Measurements from ENCODE around the gene ESAM.

The ESAM gene

DNA sequence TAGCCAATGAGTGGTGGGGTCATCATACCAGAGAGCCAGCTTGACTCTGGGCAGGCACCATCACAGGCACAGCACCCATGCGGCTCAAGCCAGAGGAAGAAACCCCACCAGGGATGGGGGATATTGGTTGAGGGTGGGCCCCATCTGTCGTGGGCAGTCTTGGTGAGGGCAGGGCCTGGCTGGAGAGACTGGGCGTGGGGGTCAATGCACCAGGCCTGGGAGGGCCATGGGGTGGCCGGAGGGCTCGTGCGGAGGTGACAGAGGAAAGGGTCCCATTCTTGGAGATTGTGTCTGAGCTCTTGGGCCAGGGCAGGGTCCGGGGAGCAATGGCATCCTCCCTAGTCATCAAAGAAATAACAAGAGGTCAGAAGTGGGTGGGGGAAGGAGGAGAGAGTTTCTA lies 8.5 kb downstream of the ESAM start:
- no peak for DNase-seq (ENCODE audit: low read depth in 2 of 2, low spot score in 1 of 2)

DNA sequence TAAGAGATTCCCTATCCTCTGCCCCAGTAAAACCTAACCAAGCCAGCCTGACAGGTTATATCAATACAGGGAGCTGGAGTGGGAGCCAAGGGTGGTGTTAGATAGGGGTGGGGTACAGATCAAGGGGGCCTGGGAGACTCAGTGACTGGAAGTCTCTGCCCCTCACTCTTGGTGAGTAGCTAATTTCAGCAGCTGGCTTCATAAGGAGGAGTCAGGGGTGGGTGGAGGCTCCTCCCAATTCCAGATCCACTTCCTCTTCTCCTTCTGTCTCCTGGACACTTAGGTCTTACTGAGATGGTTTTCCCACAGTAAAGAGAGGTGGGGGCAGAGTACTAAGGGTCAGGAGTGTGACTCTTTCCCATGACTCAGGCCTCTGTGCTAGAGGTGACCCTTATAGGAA lies 8.9 kb downstream of the ESAM start:
- no peak for DNase-seq (ENCODE audit: low read depth in 2 of 2, low spot score in 1 of 2)

DNA sequence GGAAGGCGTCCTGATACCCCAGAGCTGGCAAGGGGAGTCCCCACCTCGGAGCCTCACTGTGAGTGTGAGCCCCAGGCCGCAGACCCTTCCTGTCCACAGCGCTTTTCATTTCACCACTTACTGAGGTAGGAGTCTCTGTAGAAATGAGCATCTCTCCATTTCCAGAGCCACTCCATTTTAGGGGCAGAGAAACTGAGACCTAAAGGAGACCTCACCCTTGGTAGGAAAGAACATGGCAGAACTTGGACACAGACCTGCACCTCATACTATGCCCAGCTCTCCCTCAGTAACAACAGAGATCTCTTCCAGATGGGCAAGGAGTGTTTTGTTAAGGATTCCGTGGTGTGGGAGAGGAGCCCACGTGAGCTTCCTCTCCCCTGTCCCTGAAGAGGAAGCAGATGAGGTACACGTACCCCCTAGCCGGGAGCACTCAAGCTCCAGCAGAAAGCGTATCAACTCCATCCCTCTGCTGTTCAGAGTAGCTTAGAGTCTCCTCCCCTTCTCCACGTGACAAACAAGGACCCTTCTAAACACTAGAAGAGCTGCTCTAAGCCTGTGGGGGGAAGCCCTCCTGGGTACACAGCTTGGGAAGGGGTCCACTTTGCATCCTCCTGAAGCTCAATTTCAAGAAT lies 9.5 kb downstream of the ESAM start:
- DNase-seq (ENCODE audit: low read depth in 2 of 2, low spot score in 1 of 2), result no peak

DNA sequence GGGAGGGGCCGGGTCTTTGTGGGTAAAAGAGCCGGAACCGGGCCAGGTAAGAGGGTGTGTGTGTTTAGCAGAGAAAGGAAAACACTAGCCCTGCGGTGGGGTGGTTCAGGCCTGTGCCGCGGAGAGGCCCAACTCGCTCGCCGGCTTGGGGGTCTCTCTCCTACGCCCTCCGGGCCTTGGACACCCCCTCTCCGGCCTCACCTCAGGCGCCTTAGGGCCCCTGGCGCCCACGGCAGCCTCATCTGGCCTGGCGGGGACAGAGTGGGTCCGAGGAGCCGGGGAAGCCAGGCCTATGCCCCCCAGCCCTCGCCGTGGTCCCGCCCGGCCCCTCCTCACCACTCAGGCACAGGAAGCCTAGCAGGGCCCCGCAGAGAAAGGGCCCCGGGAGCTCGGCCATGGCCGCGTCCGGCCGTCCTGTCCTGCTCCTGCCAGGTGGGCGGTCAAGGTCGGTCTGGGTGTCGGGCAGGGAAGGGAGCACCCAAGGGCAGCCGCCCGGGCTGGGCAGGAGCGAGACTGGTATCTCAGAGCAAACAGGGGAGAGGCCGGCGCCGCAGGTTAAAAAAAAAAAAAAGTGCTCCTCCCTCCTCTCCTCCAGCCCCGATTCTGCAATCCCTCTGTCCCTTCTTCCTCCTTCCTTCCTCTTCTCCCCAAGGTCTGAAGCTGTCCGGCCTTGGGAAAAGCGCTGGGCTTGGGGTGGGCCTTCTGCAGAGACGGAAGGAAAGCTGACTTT lies 10.2 kb downstream of the ESAM start, which contains the start of gene VSIG2:
Gene VSIG2 (minus strand): TSS at position 515 of the 730 bp plus-strand sequence. CDS start 118 bp downstream, at position 397.
- DNase-seq (ENCODE audit: low read depth in 2 of 2, low spot score in 1 of 2), result no peak

DNA sequence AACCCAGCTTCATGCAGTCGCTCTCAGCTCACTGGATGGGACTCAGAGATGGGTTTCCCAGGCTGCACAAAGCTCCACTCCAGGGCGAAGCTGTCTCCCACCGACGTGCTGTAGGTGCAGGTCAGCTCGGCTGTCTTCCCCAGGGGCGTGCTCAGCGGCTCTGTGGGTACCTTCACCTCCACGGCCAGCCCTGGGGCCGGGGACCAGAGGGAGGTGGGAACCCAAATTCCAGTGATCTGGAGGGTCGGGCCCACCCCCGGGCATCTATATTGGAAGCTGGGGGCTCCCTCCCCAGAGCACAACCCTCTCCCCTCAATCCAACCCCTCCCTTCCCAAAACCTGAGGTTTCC lies 10.7 kb downstream of the ESAM start:
- DNase-seq (ENCODE audit: low read depth in 2 of 2, low spot score in 1 of 2), result no peak

DNA sequence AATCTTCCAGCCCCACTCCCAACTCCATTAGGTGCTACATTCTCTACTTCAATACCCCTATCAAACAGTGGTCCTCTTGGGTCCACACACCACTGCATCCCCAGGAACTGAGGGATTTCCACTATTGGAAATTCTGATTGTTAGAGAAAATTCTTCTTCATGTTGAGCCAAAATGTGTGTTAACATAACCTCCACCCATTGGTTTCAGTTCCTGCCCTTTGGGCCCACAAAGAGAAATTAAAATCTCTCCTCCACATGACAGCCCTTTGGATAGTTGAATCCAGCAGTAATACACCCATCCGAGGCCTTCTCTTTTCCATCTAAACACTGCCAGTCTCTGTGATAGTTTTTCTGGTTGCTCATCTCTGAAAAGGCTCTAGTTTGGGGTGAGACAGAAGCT lies 12.2 kb downstream of the ESAM start:
- DNase-seq (ENCODE audit: low read depth in 2 of 2, low spot score in 1 of 2), result no peak

DNA sequence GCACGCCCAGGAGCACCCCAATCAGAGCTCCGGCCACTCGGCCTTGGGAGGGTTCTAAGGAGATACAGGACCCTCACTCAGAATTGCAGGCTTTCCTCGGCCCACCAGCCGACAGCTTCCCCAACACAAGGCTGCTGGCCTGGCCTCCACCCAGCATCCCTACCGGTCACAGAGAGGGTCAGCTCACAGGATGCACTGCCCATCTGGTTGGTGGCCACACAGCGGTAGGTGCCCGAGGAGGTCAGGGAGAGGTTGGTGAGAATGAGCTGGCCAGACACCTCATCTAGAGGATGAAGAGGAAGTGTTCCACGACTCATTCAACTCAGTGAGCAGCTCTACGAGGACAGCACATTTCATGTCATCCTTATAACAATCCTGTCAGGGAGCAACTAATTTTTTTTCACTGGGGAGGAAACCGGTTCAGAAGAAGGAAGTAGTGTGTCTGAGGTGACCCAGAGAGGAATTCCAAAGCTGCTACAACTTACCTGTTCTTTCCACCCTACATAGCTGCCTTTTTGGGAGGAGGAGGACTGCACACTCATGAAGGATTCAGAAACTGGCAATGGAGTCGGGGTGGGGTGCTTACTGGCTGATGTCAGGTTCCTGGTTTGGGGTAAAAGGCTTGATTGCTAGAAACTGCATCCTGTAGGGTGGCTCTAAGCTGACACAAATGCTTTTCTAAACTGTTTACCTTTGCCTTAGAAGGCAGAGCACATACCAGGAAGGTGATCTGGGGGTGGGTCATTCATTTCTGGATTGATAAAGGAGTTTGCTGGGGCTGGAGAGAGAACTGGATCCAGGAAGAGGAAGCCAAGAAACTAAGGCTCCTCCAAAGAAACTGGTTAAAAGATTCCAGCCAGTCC lies 13.4 kb downstream of the ESAM start:
- DNase-seq (ENCODE audit: low read depth in 2 of 2, low spot score in 1 of 2), result no peak

DNA sequence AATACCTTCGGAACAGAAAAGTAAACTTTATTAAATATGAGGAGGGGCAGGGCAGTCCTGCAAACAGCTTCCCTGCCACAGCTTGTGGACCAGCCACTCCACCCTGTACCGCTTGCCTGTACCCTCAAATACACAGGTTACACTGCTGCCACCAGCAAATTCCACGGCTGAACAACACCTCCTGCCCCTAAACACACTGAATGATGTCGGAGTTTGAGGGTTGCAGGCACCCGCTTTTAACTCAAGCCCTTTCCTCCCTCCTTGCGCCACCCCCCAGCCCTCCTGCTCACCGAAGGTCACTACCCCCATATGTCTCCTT lies 14.0 kb downstream of the ESAM start:
- no peak for DNase-seq (ENCODE audit: low read depth in 2 of 2, low spot score in 1 of 2)

DNA sequence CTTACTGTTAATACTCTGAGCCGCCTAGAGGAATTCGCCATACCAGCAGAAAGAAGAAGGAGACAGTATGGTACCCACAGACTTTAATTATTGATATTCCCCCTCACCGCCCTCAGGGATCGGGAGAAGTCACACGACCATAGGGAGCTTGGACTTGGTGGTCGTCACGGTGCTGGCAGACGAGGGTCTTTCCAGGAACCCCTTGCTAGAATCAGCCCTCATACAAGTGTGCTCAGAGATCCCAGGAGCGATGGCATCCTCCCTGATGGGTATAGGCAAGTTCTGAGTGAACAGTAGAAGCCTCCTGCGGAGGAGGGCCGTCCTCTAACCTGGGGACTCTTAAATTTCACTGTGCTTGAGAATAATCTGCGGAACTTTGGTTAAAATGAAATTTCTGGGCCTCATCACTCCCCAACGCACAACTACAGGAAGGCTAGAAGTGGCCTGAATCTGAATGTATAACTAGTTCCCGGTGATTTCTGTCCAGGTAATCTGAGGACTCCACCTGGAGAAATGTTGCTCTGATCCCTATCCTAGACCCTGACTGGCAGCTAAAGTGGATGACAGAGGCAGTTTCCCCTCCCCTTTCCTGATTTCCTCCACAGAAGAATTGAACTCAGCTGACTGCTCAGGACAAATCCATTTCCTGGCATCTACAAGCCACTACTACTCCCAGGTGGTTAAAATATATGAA lies 14.5 kb downstream of the ESAM start:
- no peak for DNase-seq (ENCODE audit: low read depth in 2 of 2, low spot score in 1 of 2)

DNA sequence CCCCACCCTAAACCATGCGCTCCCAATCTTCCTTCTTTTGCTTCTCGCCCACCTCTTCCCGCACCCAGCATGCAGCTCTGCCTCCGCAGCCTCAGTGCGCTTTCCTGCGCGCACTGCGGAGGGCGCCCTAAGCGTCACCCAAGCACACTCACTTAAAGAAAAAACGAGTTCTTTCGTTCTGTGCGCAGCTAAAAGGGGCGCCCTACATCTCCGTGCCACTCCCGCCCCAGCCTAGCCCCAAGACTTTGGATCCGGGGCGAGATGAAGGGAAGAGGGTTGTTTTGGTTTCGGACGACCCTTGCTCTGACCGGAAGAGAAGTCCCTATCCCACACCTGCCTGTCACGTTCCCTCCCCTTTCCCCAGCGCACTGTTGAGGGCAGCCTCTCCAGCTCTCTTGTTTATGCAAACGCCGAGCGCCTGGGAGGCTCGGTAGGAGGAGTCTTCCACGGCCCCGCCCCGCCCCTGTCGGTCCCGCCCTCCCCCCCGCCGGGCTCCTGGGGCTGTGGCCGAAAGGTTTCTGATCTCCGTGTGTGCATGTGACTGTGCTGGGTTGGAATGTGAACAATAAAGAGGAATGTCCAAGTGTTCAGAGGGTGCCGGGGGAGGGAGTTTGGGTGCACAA lies 15.4 kb downstream of the ESAM start:
- DNase-seq (ENCODE audit: low read depth in 2 of 2, low spot score in 1 of 2), result peak in 1 of 2 donors; percentile 60

DNA sequence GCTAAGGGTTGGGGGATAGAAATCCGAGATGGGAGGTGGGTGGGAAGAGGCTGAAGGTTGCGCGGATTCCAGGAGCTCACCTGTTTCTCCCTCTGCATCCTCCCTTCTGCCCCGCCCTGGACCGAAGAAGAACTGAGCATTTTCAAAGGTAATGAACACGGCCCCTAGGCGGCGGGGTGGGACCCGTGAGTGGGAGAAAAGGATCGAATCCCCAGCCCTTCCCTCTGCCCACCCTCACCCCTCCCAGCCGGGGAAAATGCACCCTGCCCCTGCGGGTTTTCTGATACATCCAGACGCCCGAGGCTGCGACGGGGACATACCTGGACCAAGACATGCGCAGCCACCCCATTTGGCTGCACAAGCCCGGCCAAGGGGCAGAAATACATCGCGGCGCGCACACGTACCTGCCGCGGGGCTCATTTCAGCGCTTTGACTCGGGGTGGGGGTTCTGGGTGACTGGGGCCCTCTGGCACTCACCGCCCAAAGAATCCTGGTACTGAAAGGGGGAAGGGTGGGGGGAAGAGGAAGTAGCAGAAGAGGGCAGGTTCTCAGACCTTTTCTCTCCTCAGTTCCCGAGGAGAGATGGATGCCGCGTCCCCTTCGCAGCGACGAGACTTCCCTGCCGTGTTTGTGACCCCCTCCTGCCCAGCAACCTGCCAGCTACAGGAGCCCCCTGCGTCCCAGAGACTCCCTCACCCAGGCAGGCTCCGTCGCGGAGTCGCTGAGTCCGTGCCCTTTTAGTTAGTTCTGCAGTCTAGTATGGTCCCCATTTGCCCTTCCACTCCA lies 16.1 kb downstream of the ESAM start:
- no peak for DNase-seq (ENCODE audit: low read depth in 2 of 2, low spot score in 1 of 2)

DNA sequence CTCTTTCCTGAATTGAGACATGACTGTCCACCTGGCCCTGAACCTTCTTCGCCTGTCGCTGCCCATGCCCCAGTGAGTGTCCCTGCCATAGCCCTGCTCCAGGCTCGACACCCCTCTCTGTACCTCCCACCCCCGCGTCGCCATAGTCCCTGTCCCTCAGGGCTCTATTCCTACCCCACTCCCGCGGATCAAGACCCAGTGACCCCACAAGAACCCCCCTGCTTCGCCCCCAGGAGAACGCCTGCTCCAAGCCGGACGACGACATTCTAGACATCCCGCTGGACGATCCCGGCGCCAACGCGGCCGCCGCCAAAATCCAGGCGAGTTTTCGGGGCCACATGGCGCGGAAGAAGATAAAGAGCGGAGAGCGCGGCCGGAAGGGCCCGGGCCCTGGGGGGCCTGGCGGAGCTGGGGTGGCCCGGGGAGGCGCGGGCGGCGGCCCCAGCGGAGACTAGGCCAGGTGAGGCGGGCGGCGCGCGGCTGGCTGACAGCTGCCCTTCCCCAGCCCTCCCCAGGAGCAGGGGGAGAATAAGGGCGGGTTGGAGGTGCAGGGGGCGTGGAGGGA lies 16.7 kb downstream of the ESAM start:
- DNase-seq (ENCODE audit: low read depth in 2 of 2, low spot score in 1 of 2), result no peak

DNA sequence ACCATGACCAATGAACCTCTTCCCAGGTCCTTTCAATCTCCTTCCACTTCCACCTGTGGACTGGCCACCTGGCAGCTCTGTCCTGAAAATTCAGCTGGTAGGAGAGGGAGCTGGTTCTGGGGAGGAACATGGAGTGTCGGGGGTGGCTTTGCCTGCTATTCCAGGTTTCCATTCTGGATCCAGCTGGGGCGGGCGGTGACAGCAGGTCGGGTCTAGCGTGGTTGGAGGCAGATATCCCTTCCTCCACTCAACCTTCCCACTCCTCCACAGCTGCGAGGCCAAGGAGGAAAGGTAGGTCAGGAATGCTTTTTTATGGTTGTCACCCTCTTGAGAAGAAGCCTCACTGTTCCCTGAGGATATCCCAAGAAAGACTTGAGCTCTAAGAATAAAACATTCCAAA lies 19.0 kb downstream of the ESAM start:
- no peak for DNase-seq (ENCODE audit: low read depth in 2 of 2, low spot score in 1 of 2)

DNA sequence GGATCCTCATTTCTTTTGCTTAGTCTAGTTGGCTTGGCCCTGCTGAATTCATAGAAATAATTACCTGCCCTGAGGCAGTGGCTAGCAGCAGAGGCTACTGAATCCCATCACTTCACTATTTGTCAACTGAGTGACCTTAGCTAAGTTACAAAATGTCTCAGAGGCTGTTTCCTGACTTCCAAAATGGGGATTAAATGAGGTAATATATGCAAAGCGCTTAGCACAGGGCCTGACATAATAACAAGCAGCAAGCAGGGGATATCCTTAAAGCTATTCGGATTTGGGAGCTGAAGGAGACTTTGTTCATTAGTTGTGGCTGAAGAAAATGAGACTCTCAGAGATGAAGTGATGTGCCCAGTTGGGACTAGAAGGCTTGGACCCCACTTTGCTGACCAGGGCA lies 19.5 kb downstream of the ESAM start:
- no peak for DNase-seq (ENCODE audit: low read depth in 2 of 2, low spot score in 1 of 2)

DNA sequence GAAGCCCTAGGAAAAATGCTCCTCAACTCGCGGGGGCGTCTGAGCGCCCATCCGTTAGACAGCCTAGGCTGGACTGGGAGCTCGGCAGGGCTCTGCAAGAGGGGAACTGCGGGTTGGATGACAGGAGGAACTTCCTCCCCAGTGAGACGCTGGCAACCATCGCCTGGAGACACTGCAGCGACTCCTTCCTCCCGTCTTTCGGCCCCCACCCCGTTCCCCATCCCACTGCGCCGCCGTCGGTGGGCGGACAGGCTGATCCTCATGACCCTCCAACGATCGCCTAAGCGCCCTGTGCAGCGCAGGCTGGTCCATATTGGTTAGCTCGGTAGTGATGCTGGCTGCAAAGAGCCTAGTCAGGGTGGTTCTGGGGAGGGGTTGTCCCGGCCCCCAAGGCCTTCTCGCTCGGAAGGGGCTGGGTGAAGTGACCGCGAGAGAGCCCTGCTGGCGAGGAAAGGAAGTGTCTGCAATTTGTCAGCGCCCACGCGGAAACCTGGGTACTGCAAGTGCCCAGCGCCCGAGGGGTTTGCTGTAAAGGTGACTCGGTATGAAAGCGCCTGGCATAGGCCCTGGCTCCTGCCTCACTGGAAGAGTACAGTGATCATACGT lies 21.7 kb downstream of the ESAM start:
- DNase-seq (ENCODE audit: low read depth in 2 of 2, low spot score in 1 of 2), result no peak

DNA sequence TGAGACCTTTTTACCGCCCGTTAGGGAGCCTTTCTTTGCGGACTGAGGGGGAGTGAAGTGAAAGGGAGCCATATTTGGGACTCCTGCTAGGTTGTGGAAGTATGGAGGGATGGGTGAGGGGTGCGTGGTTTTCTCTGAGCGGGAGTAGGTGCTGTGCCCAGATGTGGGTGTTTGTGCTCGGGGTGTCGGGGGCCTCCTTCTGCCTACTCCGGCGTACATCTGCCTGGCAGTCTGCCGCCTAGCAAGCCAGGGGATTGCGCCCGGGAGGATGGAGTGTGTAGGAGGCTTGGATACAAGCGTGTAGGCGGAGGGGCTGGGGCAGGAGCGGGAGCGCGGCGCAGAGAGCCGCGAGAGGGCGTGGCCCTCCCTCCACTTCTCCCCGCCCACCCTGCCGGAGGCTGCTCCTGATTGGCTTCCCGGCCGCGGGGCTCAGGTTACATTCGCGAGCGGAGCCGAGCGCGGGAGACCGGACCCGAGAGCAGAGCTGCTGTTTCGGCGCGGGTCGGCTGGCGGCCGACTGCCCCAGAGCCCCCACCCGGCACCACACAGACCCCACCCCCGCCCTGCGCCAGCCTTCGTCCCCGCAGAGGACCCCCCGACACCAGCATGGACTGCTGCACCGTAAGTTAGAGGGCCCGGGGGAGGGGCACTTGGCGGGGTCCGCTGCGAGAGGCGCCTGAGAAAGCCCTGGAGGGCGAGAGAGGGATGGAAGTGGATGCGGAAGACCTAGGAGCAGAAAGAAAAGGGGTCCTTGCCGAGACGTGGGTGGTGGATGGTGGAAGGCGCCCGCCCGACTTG lies 22.4 kb downstream of the ESAM start, which contains the start of gene NRGN:
Gene NRGN (plus strand): TSS at position 464 of the 798 bp plus-strand sequence. CDS start 143 bp downstream, at position 607.
- peak; percentile 59 to 66 for DNase-seq (ENCODE audit: low read depth in 2 of 2, low spot score in 1 of 2)

DNA sequence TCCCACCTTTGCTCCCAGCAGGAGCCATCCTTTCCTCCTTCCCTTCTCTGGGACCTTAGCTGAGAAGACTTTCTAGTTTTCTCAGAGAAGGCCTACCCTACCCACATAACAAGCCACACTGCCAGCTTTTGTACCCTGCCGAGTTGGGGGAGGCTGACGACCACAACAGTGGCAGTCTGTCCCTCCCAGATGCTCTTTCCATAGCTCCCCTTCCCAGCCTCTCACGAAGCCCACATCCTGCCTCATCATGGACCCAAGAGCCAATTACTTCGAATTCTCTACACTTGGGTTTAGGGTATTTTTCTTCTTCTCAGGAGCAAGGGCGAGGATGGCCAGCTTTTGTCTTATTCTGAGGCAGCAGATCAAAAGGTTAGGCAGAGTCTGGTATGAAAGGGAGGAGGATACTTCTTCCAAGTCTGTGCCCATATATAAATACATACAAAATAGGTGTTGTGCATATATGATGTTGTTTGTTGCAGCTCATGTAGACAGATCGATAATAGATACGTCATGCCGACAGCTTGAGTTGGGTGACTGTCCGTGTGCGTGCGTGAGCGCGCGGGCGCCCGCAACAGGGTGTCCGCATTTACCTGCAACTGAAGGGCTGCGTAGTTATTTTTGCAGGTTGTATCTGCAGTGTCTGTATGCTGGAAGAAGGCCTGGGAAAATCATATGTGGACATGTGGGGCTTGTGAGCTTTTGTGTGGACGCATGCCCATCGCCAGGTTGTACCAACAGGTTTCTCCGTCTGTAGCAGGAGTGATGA lies 23.2 kb downstream of the ESAM start:
- no peak for DNase-seq (ENCODE audit: low read depth in 2 of 2, low spot score in 1 of 2)

Measured in stimulated activated CD8-positive, alpha-beta memory T cell treated with anti-CD3 and anti-CD28 coated beads, Interleukin-4, amount 100 ng/mL, for 1 hour (primary cell).